Transverse colon (tissue), 4 donors: ENCODE data around the gene JMJD4. TPM values are rescaled to one million over a fixed set of nuclear protein-coding genes. Genes with fewer than 3 reads are reported as not detected.

ENCODE experiments used
- DNase-seq: peaks from one replicate; pipeline ENCODE4 v3.0.0-alpha.2; 2019
- H3K27ac ChIP-seq, 4 donors: fragments of 200-600 bp; sonication (generic); 2 replicates each; pipeline ENCODE4 v1.5.1; 2016 to 2018; ENCODE audit warnings: inconsistent platforms in 4 of 4
- H3K27me3 ChIP-seq: fragments of 200-600 bp; sonication (generic); 2 replicates; pipeline ENCODE4 v1.5.1; 2017; ENCODE audit warnings: inconsistent platforms
- H3K36me3 ChIP-seq, 4 donors: fragments of 200-600 bp; sonication (generic); 2 replicates each; pipeline ENCODE4 v1.5.1; 2017 to 2019; ENCODE audit warnings: inconsistent platforms in 4 of 4
- H3K4me1 ChIP-seq, 4 donors: fragments of 200-600 bp; sonication (generic); 2 replicates each; pipeline ENCODE4 v1.5.1; 2017 to 2020; ENCODE audit warnings: inconsistent platforms in 4 of 4
- H3K4me3 ChIP-seq, 4 donors: fragments of 200-600 bp; sonication (generic); 1 replicate in 1 of 4; 2 replicates in 3 of 4; pipeline versions ENCODE4 v1.5.1 to v1.6.1; 2017 to 2019; ENCODE audit warnings: inconsistent platforms in 4 of 4
- H3K9me3 ChIP-seq, 2 donors: fragments of 200-600 bp; sonication (generic); 2 replicates each; pipeline ENCODE4 v1.5.1; 2017 to 2019; ENCODE audit warnings: inconsistent platforms in 2 of 2
- CTCF ChIP-seq, 5 experiments: fragments of 200-600 bp in 3 of 5; fragments of 450-650 bp in 2 of 5; sonication (generic) in 3 of 5; IDR thresholded peaks; 1 replicate in 2 of 5; 2 replicates in 3 of 5; pipeline ENCODE4 v1.5.1; 2016 to 2017; ENCODE audit warnings: antibody characterized with exemption in 5 of 5, inconsistent platforms in 3 of 5, mild to moderate bottlenecking in 2 of 5, moderate library complexity in 1 of 5
- EP300 ChIP-seq: sonication (generic); formaldehyde crosslinking; IDR thresholded peaks from one replicate; pipeline ENCODE4 v1.6.1; 2017; ENCODE audit warnings: antibody characterized with exemption, low read depth
- POLR2A ChIP-seq: fragments of 450-650 bp; IDR thresholded peaks from one replicate; pipeline ENCODE4 v1.6.1; 2016; ENCODE audit warnings: antibody characterized with exemption, mild to moderate bottlenecking, moderate library complexity
- POLR2AphosphoS5 ChIP-seq, 3 donors: sonication (generic); formaldehyde crosslinking; IDR thresholded peaks; one replicate each; pipeline ENCODE4 v1.6.1; 2016; ENCODE audit warnings: antibody characterized with exemption in 3 of 3
- WGBS, 2 donors: methylation state at CpG; one replicate each; pipeline ENCODE4 v1.1.5; 2018; ENCODE audit warnings: low coverage in 1 of 2; 5-methylcytosine and 5-hydroxymethylcytosine counted together
- in situ Hi-C, 4 donors: fragments of 200-750 bp; cut with MboI; loops; one replicate each; pipeline versions ENCODE4 v1.15.0 to v1.15.1; 2017; ENCODE audit warnings: low sequenced_read_pairs in 3 of 4, low pct_ligation_motif_present in 1 of 4, low pct_unique_long_range_greater_than_20kb in 1 of 4
- intact Hi-C: fragments of 100-400 bp; cut with DNase I; formaldehyde crosslinking; loops from one replicate; pipeline ENCODE4 v1.15.1; 2023; ENCODE audit warnings: low total_unique reads
- total RNA-seq, 4 donors: library from RNA; depleted of rRNA; stranded (reverse); fragments of >200 nt; gene quantifications; one replicate each; pipeline ENCODE4 v1.1.0, GENCODE V29; 2016

The JMJD4 gene
- total RNA-seq, 4 donors from 2014 or later = 6.8 to 52.7 (median 19.8) TPM

- Histone ChIP-seq H3K4me1 (peaks cover 11 to 21% (median 17%) of the 10 kb centered on the region in 4 donors), H3K27ac (no peak overlapping the region), H3K9me3 (peaks cover 3% of the 10 kb centered on the region in 2 donors), H3K36me3 (no peaks in the 10 kb centered on the region), H3K4me3 (no peak overlapping the region), H3K27me3 (no peaks in the 10 kb centered on the region)
- TF ChIP-seq CTCF (IDR thresholded peaks at IDR 0.05) (no peak), POLR2AphosphoS5 (IDR thresholded peaks at IDR 0.05) (no peak), EP300 (no peak), POLR2A (no peak)
- intact Hi-C loops (loop anchor here (5.0 kb wide), 1 partner anchor 60 kb away; no protein-coding TSS in a partner anchor), in situ Hi-C loops (no loop called here)
- 87 to 100% methylated on average over 1 to 6 of the region's 6 CpGs for WGBS, 2 donors
- DNase-seq = no peak
Measured at GRCh38 chr1:227726924-227727599, 8.0 kb downstream of the JMJD4 start.

DNA sequence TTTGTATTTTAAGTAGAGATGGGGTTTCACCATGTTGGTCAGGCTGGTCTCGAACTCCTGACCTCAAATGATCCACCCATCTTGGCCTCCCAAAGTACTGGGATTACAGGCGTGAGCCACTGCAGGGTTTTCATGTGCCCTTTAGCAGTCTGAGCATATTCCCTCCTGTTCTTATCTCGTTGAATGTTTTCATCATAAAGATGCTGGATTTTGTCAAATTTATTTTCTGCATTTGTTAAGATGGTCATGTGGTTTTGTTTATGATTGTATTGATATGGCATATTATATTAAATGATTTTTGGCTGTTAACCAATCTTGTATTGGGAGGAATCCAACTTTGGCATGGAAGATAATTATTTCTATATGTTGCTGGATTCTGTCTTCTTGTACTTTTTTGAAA lies 8.8 kb downstream of the JMJD4 start:
- TF ChIP-seq POLR2A (no peak), POLR2AphosphoS5 (IDR thresholded peaks at IDR 0.05) (no peak), CTCF (IDR thresholded peaks at IDR 0.05) (no peak), EP300 (no peak)
- Histone ChIP-seq H3K4me1 (peaks cover 11 to 21% (median 17%) of the 10 kb centered on the region in 4 donors), H3K4me3 (no peak overlapping the region), H3K27ac (no peak overlapping the region), H3K36me3 (no peaks in the 10 kb centered on the region), H3K27me3 (no peaks in the 10 kb centered on the region), H3K9me3 (peaks cover 8 to 9% of the 10 kb centered on the region in 2 donors)
- intact Hi-C loops (loop anchor here (5.0 kb wide), 1 partner anchor 61 kb away; no protein-coding TSS in a partner anchor), in situ Hi-C loops (no loop called here)
- DNase-seq = no peak
- WGBS, 2 donors = 68 to 79% methylated on average over 2 to 3 of the region's 3 CpGs

- H3K27ac ChIP-seq = no peak overlapping the region
- H3K9me3 ChIP-seq = peaks cover 8 to 18% of the 10 kb centered on the region in 2 donors
- 65 to 80% methylated on average over 2 of the region's 2 CpGs for WGBS, 2 donors
- in situ Hi-C loops = no loop called here
- no peak for DNase-seq
- no peaks in the 10 kb centered on the region for H3K27me3 ChIP-seq
- H3K36me3 ChIP-seq = no peaks in the 10 kb centered on the region
- TF ChIP-seq EP300 = no peak
- TF ChIP-seq POLR2AphosphoS5 (IDR thresholded peaks at IDR 0.05) = no peak
- no peak for TF ChIP-seq CTCF (IDR thresholded peaks at IDR 0.05)
- TF ChIP-seq POLR2A = no peak
- H3K4me3 ChIP-seq = no peak overlapping the region
- intact Hi-C loops = loop anchor here (5.0 kb wide), 1 partner anchor 62 kb away; no protein-coding TSS in a partner anchor
- peaks cover 11 to 20% (median 16%) of the 10 kb centered on the region in 4 donors for H3K4me1 ChIP-seq
Measured at GRCh38 chr1:227725046-227725445, 10.1 kb downstream of the JMJD4 start.

- no peak overlapping the region for H3K27ac ChIP-seq
- H3K9me3 ChIP-seq = peaks cover 13 to 31% of the 10 kb centered on the region in 2 donors
- no peaks in the 10 kb centered on the region for H3K36me3 ChIP-seq
- DNase-seq = no peak
- TF ChIP-seq CTCF (IDR thresholded peaks at IDR 0.05) (no peak), POLR2A (no peak), POLR2AphosphoS5 (IDR thresholded peaks at IDR 0.05) (no peak)
- WGBS, 2 donors = 64 to 78% methylated on average over 1 of the region's 1 CpG
- in situ Hi-C loops = no loop called here
- intact Hi-C loops = no loop called here
- no peak overlapping the region for H3K4me3 ChIP-seq
- H3K4me1 ChIP-seq = peaks cover 6 to 8% (median 7%) of the 10 kb centered on the region in 4 donors
- H3K27me3 ChIP-seq = no peaks in the 10 kb centered on the region
Measured at GRCh38 chr1:227723474-227723873, 11.6 kb downstream of the JMJD4 start.
